Coronary artery (tissue), 2 donors: ENCODE results near the gene MTA3.

Experiments used
- DNase-seq: peaks from one replicate; pipeline ENCODE4 v3.0.0-alpha.2; 2017; ENCODE audit warnings: low spot score
- H3K27ac ChIP-seq, 2 donors: fragments of 200-600 bp; sonication (generic); one replicate each; pipeline ENCODE4 v1.5.1; 2016 to 2019
- H3K4me3 ChIP-seq: fragments of 200-600 bp; sonication (generic); 2 replicates; pipeline ENCODE4 v1.5.1; 2016; ENCODE audit warnings: mild to moderate bottlenecking, moderate library complexity
- CTCF ChIP-seq: fragments of 200-600 bp; sonication (generic); IDR thresholded peaks from one replicate; pipeline ENCODE4 v1.5.1; 2019; ENCODE audit warnings: antibody characterized with exemption

MTA3 gene

GRCh38 chr2:42804338-42804737, 235.9 kb downstream of the MTA3 start:
- H3K27ac ChIP-seq, result no peak overlapping the region
- no peak overlapping the region for H3K4me3 ChIP-seq
- TF ChIP-seq CTCF, result no peak
- DNase-seq, result no peak

- DNase-seq, result no peak
- Histone ChIP-seq H3K27ac (no peak overlapping the region), H3K4me3 (no peak overlapping the region)
- TF ChIP-seq CTCF, result no peak
These were observed 236.5 kb downstream of the MTA3 start for GRCh38 chr2:42804891-42805290.
